Measurements from ENCODE around the gene NINL.

- no peak for TF ChIP-seq RAD21 (IDR thresholded peaks at IDR 0.05; ENCODE audit: low read depth)
- no peak for TF ChIP-seq EP300 (IDR thresholded peaks at IDR 0.05; ENCODE audit: borderline replicate concordance)
- no peak for TF ChIP-seq TEAD4 (IDR thresholded peaks at IDR 0.05)
- TF ChIP-seq NFIC (IDR thresholded peaks at IDR 0.05) = no peak
- no peak for TF ChIP-seq MAX (IDR thresholded peaks at IDR 0.05)
- TF ChIP-seq CEBPB (IDR thresholded peaks at IDR 0.05) = no peak
- no peak for TF ChIP-seq TCF12 (IDR thresholded peaks at IDR 0.05; ENCODE audit: low read depth)
- no peak for TF ChIP-seq TAF1 (IDR thresholded peaks at IDR 0.05; ENCODE audit: low read depth)
- TF ChIP-seq REST (IDR thresholded peaks at IDR 0.05; ENCODE audit: low read depth) = no peak
- no peak for TF ChIP-seq YY1 (IDR thresholded peaks at IDR 0.05; ENCODE audit: low read depth)
- no peak for TF ChIP-seq EGR1 (IDR thresholded peaks at IDR 0.05)
Measured at GRCh38 chr20:25459916-25460535, 125.3 kb downstream of the NINL start.

Measured in Ishikawa (cell line).